ENCODE results near the gene SPRR2G. TPM values are rescaled to one million over a fixed set of nuclear protein-coding genes. Genes with fewer than 3 reads are reported as not detected.

The SPRR2G gene
- total and polyA plus RNA-seq, 2 experiments from 2014 or later = not detected

GRCh38 chr1:153155541-153155940 lies 4.9 kb upstream of the SPRR2G start (continued):
- no peak for TF ChIP-seq ZNF462 (CRISPR knock-in tag; IDR thresholded peaks at IDR 0.05)
- no peak for TF ChIP-seq CTCF (conservative IDR thresholded peaks at IDR 0.05; ENCODE audit: low read depth in 2 of 2)
- no peak for TF ChIP-seq CREB1 (CRISPR knock-in tag; IDR thresholded peaks at IDR 0.05; ENCODE audit: low read depth)
- no peak for TF ChIP-seq EZH2 (IDR thresholded peaks at IDR 0.05; ENCODE audit: low read depth, unreplicated experiment)
- TF ChIP-seq ZNF114 (CRISPR knock-in tag; IDR thresholded peaks at IDR 0.05) = no peak
- TF ChIP-seq STAT1 (IDR thresholded peaks at IDR 0.05; ENCODE audit: unreplicated experiment) = no peak

- H3K9me3 Mint-ChIP-seq = peaks cover 6% of the 10 kb centered on the region
- Histone ChIP-seq H3K27me3 (ENCODE audit: insufficient read depth) (no peaks in the 10 kb centered on the region), H3K27ac (ENCODE audit: low read depth) (no peak overlapping the region), H2AFZ (no peak overlapping the region), H3K4me1 (ENCODE audit: insufficient read depth) (no peaks in the 10 kb centered on the region), H3K36me3 (ENCODE audit: insufficient read depth) (no peaks in the 10 kb centered on the region), H3K79me2 (replicated peaks; ENCODE audit: insufficient read depth) (no peaks in the 10 kb centered on the region), H3K4me3 (no peak overlapping the region), H4K20me1 (replicated peaks; ENCODE audit: insufficient read depth) (no peaks in the 10 kb centered on the region), H3F3A (replicated peaks; ENCODE audit: low read depth) (no peaks in the 10 kb centered on the region), H3K4me2 (no peak overlapping the region), H3K9me2 (ENCODE audit: insufficient read depth) (0 out of 2 replicates have a peak, but pooled peaks cover 8% of the 10 kb centered on the region)
- no peak overlapping the region for H3K4me3 Mint-ChIP-seq
- ATAC-seq (no peak), DNase-seq (ENCODE audit: low spot score) (no peak)
- H3K27ac Mint-ChIP-seq = no peak overlapping the region
- H3K27me3 Mint-ChIP-seq (ENCODE audit: insufficient read depth, low read depth, poor library complexity) = peaks cover 3% of the 10 kb centered on the region
- peaks cover 1% of the 10 kb centered on the region; the same call in 2 of the 3 replicates for H3K4me1 Mint-ChIP-seq
- TF ChIP-seq EZH2 (IDR thresholded peaks at IDR 0.05; ENCODE audit: low read depth, unreplicated experiment) (no peak), REST (IDR thresholded peaks at IDR 0.05; ENCODE audit: unreplicated experiment) (no peak), STAT1 (IDR thresholded peaks at IDR 0.05; ENCODE audit: unreplicated experiment) (no peak), ZNF114 (CRISPR knock-in tag; IDR thresholded peaks at IDR 0.05) (no peak)
- peaks cover 3% of the 10 kb centered on the region; the same call in 2 of the 3 replicates for H3K36me3 Mint-ChIP-seq (ENCODE audit: low read depth)
Measured at GRCh38 chr1:153152481-153152880, 1.8 kb upstream of the SPRR2G start.
